Lower lobe of right lung (tissue), 2 donors: Measurements from ENCODE around the gene ABCF1. TPM values are rescaled to one million over a fixed set of nuclear protein-coding genes. Genes with fewer than 3 reads are reported as not detected.
A peak's percentile ranks its signal among the peaks of the same experiment; 100 is the strongest.

Experiments
- ATAC-seq, 2 donors: fragments of 200-7000 bp; cut with Tn5 transposase; one replicate each; pipeline ENCODE4 v1.9.1; 2020 to 2022; ENCODE audit warnings: mild to moderate bottlenecking in 2 of 2, moderate library complexity in 2 of 2
- DNase-seq: peaks from one replicate; pipeline ENCODE4 v3.0.0-alpha.2; 2020
- H3K27ac ChIP-seq: fragments of 200-600 bp; one replicate; pipeline ENCODE4 v1.8.0; 2022
- H3K27me3 ChIP-seq: fragments of 200-600 bp; one replicate; pipeline ENCODE4 v1.8.0; 2022; ENCODE audit warnings: low read depth
- H3K36me3 ChIP-seq: fragments of 200-600 bp; one replicate; pipeline ENCODE4 v1.8.0; 2022; ENCODE audit warnings: mild to moderate bottlenecking
- H3K4me1 ChIP-seq: fragments of 200-600 bp; one replicate; pipeline ENCODE4 v1.8.0; 2022
- H3K4me3 ChIP-seq: fragments of 200-600 bp; one replicate; pipeline ENCODE4 v1.8.0; 2022; ENCODE audit warnings: mild to moderate bottlenecking
- H3K9me3 ChIP-seq: fragments of 200-600 bp; one replicate; pipeline ENCODE4 v1.8.0; 2022
- CTCF ChIP-seq: fragments of 200-600 bp; IDR thresholded peaks from one replicate; pipeline ENCODE4 v1.8.0; 2022; ENCODE audit warnings: antibody characterized with exemption, mild to moderate bottlenecking
- intact Hi-C: fragments of 100-400 bp; cut with DNase I; formaldehyde crosslinking; loops from one replicate; pipeline ENCODE4 v1.11.0; 2022
- total RNA-seq: library from RNA; stranded (reverse); fragmentation: NEBNext Ultra II Directional; extraction: Animal tissue kit (Norgen Biotek cat#: 25700); gene quantifications from one replicate; pipeline ENCODE4 v1.2.1, GENCODE V29; 2021
- donor health status: DM: no; HTN: yes; CAD: no; lungs with severe emphysema.

ABCF1 gene
- total RNA-seq, 1 donor from 2014 or later: 40.0 TPM

GRCh38 chr6:30615958-30616810, 44.9 kb downstream of the ABCF1 start:
- no peak for DNase-seq
- no peaks in the 10 kb centered on the region for H3K27me3 ChIP-seq
- peak overlapping the region; percentile 94 for H3K27ac ChIP-seq
- intact Hi-C loops: no loop called here
- H3K9me3 ChIP-seq: no peaks in the 10 kb centered on the region
- no peak for ATAC-seq
- peaks cover 32% of the 10 kb centered on the region for H3K36me3 ChIP-seq
- H3K4me3 ChIP-seq: peak overlapping the region; percentile 83
- peaks cover 45% of the 10 kb centered on the region for H3K4me1 ChIP-seq
- no peak for TF ChIP-seq CTCF

- H3K9me3 ChIP-seq: no peaks in the 10 kb centered on the region
- no peaks in the 10 kb centered on the region for H3K27me3 ChIP-seq
- H3K36me3 ChIP-seq: peaks cover 40% of the 10 kb centered on the region
- no peak for TF ChIP-seq CTCF
- DNase-seq (peak; percentile 98), ATAC-seq (peak; percentile 91 to 96)
- H3K4me1 ChIP-seq: peaks cover 37% of the 10 kb centered on the region
- peak within 1 kb of the TSS; percentile 94 for H3K27ac ChIP-seq
- intact Hi-C loops: no loop called here
- H3K4me3 ChIP-seq: peak within 1 kb of the TSS; percentile 83
These were observed 45.7 kb downstream of the ABCF1 start, which contains the start of gene PPP1R10 for GRCh38 chr6:30616811-30617564. PPP1R10 (minus strand) TSS chr6:30617243; CDS start chr6:30609944, 7,299 bp downstream.

GRCh38 chr6:30617565-30618269, 46.5 kb downstream of the ABCF1 start, which contains the start of gene MRPS18B:
MRPS18B (plus strand) TSS chr6:30617840; CDS start chr6:30617866, 26 bp downstream.
- Histone ChIP-seq H3K4me3 (peak within 1 kb of the TSS; percentile 83), H3K36me3 (peaks cover 48% of the 10 kb centered on the region), H3K4me1 (peaks cover 30% of the 10 kb centered on the region), H3K9me3 (no peaks in the 10 kb centered on the region), H3K27me3 (no peaks in the 10 kb centered on the region), H3K27ac (peak within 1 kb of the TSS; percentile 94)
- intact Hi-C loops: no loop called here
- TF ChIP-seq CTCF: no peak
- DNase-seq (peak; percentile 99), ATAC-seq (peak; percentile 92 to 95)

- no peaks in the 10 kb centered on the region for H3K9me3 ChIP-seq
- intact Hi-C loops: no loop called here
- no peaks in the 10 kb centered on the region for H3K27me3 ChIP-seq
- peaks cover 24% of the 10 kb centered on the region for H3K4me1 ChIP-seq
- peak overlapping the region; percentile 83 for H3K4me3 ChIP-seq
- ATAC-seq (no peak), DNase-seq (no peak)
- no peak for TF ChIP-seq CTCF
- peak overlapping the region; percentile 94 for H3K27ac ChIP-seq
- H3K36me3 ChIP-seq: peaks cover 54% of the 10 kb centered on the region
These were observed 47.1 kb downstream of the ABCF1 start for GRCh38 chr6:30618270-30618797.

- H3K27me3 ChIP-seq: no peaks in the 10 kb centered on the region
- intact Hi-C loops: no loop called here
- H3K9me3 ChIP-seq: no peaks in the 10 kb centered on the region
- DNase-seq: no peak
- no peak overlapping the region for H3K4me3 ChIP-seq
- no peak overlapping the region for H3K27ac ChIP-seq
- no peak for TF ChIP-seq CTCF
- no peak for ATAC-seq
- peaks cover 11% of the 10 kb centered on the region for H3K4me1 ChIP-seq
- peaks cover 66% of the 10 kb centered on the region for H3K36me3 ChIP-seq
These were observed 48.3 kb downstream of the ABCF1 start for GRCh38 chr6:30619561-30619960.
